Effector memory CD8-positive, alpha-beta T cell (primary cell): Measurements from ENCODE around the gene REPIN1.

Source experiments
- ATAC-seq: fragments of 150-1000 bp; cut with Tn5 transposase; replicated peaks from 2 replicates; pipeline ENCODE4 v1.10.0; 2021; ENCODE audit warnings: mild to moderate bottlenecking, moderate library complexity
- DNase-seq, 3 experiments: peaks; one replicate each; pipeline ENCODE4 v3.0.0; 2021
- H3K27ac Mint-ChIP-seq, 2 donors: one replicate each; pipeline ENCODE4 v1.8.0; 2022; ENCODE audit warnings: mild to moderate bottlenecking in 2 of 2, mixed read lengths in 2 of 2, moderate library complexity in 2 of 2
- H3K27me3 Mint-ChIP-seq, 2 donors: one replicate each; pipeline ENCODE4 v1.8.0; 2022; ENCODE audit warnings: mixed read lengths in 2 of 2
- H3K36me3 Mint-ChIP-seq: one replicate; pipeline ENCODE4 v1.8.0; 2022; ENCODE audit warnings: mild to moderate bottlenecking, moderate library complexity, mixed read lengths; ENCODE audit not compliant: insufficient read depth
- H3K4me1 Mint-ChIP-seq, 2 donors: one replicate each; pipeline ENCODE4 v1.8.0; 2022; ENCODE audit warnings: low read depth in 2 of 2, mixed read lengths in 2 of 2
- H3K4me3 Mint-ChIP-seq, 2 donors: one replicate each; pipeline ENCODE4 v1.8.0; 2022; ENCODE audit warnings: mild to moderate bottlenecking in 2 of 2, mixed read lengths in 2 of 2, moderate library complexity in 2 of 2
- H3K9me3 Mint-ChIP-seq, 2 donors: one replicate each; pipeline ENCODE4 v1.8.0; 2022; ENCODE audit warnings: mixed read lengths in 2 of 2

The REPIN1 gene

DNA sequence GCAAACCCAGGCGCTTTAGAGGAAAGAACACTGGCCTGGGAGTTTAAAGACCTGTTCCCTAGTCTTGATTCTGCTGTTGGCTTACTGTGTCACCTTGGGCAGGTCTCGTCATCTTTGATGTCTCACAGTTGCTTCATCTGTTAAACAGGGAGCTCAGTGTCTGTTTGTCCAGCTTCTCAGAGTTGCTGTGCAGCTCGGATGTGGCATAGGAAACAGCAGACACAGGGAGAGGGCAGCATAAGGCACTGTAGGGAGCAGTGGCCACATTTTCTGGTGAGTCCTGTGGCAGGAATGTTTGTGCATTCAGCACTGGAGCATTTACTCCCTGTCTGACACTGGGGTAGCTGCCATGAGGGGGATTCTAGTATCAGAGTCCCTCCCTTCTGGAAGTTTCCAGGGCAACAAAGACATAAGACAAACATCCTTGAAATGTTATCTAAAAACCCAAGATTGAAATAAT lies 2.0 kb downstream of the REPIN1 start:
- DNase-seq (no peak), ATAC-seq (no peak)
- no peak overlapping the region for H3K27ac Mint-ChIP-seq
- H3K36me3 Mint-ChIP-seq, result peaks cover 21% of the 10 kb centered on the region
- H3K4me1 Mint-ChIP-seq, result peaks cover 28% of the 10 kb centered on the region in 2 donors
- H3K9me3 Mint-ChIP-seq, result no peaks in the 10 kb centered on the region
- H3K4me3 Mint-ChIP-seq, result peak overlapping the region in 1 of 2 donors; percentile 19
- no peaks in the 10 kb centered on the region for H3K27me3 Mint-ChIP-seq

GRCh38 chr7:150371131-150371995 lies 2.7 kb downstream of the REPIN1 start:
- Mint-ChIP-seq H3K36me3 (peaks cover 21% of the 10 kb centered on the region), H3K4me1 (peaks cover 28 to 33% of the 10 kb centered on the region in 2 donors), H3K4me3 (no peak overlapping the region), H3K27me3 (no peaks in the 10 kb centered on the region), H3K9me3 (no peaks in the 10 kb centered on the region), H3K27ac (no peak overlapping the region)
- no peak for ATAC-seq
- no peak for DNase-seq

DNA sequence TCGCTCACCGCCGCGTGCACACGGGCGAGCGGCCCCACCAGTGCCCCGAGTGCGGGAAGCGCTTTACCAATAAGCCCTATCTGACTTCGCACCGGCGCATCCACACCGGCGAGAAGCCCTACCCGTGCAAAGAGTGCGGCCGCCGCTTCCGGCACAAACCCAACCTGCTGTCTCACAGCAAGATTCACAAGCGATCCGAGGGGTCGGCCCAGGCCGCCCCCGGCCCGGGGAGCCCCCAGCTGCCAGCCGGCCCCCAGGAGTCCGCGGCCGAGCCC lies 3.3 kb downstream of the REPIN1 start:
- peaks cover 28 to 33% of the 10 kb centered on the region in 2 donors for H3K4me1 Mint-ChIP-seq

DNA sequence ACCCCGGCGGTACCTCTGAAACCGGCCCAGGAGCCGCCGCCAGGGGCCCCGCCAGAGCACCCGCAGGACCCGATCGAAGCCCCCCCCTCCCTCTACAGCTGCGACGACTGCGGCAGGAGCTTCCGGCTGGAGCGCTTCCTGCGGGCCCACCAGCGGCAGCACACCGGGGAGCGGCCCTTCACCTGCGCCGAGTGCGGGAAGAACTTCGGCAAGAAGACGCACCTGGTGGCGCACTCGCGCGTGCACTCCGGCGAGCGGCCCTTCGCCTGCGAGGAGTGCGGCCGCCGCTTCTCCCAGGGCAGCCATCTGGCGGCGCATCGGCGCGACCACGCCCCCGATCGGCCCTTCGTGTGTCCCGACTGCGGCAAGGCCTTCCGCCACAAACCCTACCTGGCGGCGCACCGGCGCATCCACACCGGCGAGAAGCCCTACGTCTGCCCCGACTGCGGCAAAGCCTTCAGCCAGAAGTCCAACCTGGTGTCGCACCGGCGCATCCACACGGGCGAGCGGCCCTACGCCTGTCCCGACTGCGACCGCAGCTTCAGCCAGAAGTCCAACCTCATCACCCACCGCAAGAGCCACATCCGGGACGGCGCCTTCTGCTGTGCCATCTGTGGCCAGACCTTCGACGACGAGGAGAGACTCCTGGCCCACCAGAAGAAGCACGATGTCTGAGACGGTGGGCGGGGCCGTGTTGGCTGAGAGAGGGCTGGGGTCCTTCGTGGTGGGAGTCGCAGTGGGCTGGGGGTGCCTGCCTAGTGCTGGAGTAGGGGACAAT lies 3.8 kb downstream of the REPIN1 start:
- no peaks in the 10 kb centered on the region for H3K9me3 Mint-ChIP-seq
- no peaks in the 10 kb centered on the region for H3K27me3 Mint-ChIP-seq
- no peak overlapping the region for H3K27ac Mint-ChIP-seq
- H3K4me1 Mint-ChIP-seq, result peaks cover 29 to 31% of the 10 kb centered on the region in 2 donors
- DNase-seq (no peak), ATAC-seq (no peak)
- no peak overlapping the region for H3K4me3 Mint-ChIP-seq
- peaks cover 16% of the 10 kb centered on the region for H3K36me3 Mint-ChIP-seq

More for the DNA sequence above, 3.3 kb downstream of the REPIN1 start:
- H3K36me3 Mint-ChIP-seq, result peaks cover 21% of the 10 kb centered on the region
- DNase-seq, result no peak
- H3K27ac Mint-ChIP-seq, result no peak overlapping the region
- ATAC-seq, result no peak
- no peaks in the 10 kb centered on the region for H3K9me3 Mint-ChIP-seq
- no peaks in the 10 kb centered on the region for H3K27me3 Mint-ChIP-seq
- H3K4me3 Mint-ChIP-seq, result no peak overlapping the region

DNA sequence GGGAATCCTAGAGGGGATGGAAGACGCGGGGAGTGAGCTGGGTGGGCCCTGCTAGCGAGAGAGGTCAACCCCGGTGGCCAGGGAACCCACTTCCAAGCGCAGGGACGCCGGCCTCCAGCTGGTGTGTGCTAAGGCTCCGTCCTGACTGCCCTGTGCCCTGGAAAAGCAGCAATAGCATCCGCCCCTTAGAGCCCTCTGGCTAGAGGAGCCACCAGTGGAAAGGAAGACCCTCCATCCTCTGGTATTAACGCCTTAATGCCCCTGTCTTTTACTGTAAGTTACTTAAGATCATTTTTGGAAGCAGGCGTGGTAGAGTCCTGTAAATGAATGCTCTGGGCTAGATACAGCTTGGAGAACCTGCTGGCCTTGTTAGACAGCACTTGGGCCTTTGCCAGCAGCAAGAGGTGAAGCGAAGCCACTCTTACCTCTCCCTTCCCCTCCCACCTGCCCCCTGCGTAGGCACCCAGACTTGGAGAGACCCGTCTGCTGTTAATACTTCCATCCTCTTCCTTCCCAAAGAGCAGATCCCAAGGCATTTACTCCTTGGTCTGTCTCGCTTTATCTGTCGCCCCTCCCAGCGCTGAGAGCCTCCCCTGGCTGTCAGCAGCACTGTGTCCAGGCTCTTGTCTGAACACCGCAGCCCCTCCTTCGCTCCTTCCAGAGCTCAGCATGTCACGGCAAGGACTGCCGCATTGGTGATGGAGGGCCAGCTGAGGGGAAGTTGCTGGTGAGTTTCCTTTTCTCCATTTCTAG lies 4.6 kb downstream of the REPIN1 start:
- Mint-ChIP-seq H3K27ac (peak overlapping the region in 1 of 2 donors; percentile 90), H3K9me3 (no peaks in the 10 kb centered on the region), H3K4me3 (no peak overlapping the region), H3K27me3 (no peaks in the 10 kb centered on the region), H3K4me1 (peaks cover 32% of the 10 kb centered on the region in 2 donors), H3K36me3 (peaks cover 10% of the 10 kb centered on the region)
- ATAC-seq, result no peak
- DNase-seq, result no peak

DNA sequence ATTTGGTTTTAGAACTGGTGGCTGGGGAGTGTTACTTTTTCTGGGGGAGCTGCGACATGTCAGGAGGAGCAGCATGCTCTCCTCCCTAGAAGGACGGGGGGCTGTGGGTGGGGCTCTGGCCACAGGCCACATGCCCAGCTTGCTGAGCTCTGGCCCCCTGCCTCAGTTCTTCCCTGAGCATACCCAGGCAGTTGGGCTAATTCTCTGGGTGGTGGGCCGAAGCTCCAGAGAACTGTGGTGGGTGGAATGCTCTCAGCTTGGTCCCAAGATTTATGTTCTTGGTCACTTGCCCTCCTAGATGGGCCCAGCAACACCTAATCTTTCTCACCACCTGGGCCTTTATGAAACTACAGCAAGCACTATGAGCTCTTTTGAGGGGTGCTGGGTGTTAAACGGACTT lies 5.4 kb downstream of the REPIN1 start:
- H3K9me3 Mint-ChIP-seq, result no peaks in the 10 kb centered on the region
- H3K4me3 Mint-ChIP-seq, result no peak overlapping the region
- no peaks in the 10 kb centered on the region for H3K27me3 Mint-ChIP-seq
- peak overlapping the region in 1 of 2 donors; percentile 90 for H3K27ac Mint-ChIP-seq
- peaks cover 10% of the 10 kb centered on the region for H3K36me3 Mint-ChIP-seq
- DNase-seq, result no peak
- ATAC-seq, result no peak
- H3K4me1 Mint-ChIP-seq, result peaks cover 31 to 34% of the 10 kb centered on the region in 2 donors

DNA sequence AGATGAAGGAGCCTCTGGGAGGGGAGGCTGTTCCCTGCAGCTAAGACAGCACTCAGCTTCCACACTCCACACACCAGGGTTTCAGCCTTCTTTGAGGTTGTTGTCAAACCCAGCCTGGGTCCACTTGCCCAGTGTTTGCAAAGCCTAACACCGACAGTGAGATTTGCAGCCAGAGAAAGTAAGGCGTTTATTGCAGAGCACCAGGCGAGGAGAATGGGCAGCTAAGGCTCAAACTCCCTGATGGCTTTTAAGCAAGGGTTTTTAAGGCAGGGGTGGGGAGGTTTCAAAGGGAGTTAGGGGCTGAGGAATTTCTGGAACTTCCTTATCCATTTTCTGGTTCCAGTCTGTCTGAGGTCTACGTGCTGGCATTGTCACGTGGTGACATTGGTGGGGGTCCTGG lies 5.8 kb downstream of the REPIN1 start:
- peaks cover 8% of the 10 kb centered on the region for H3K36me3 Mint-ChIP-seq
- DNase-seq (no peak), ATAC-seq (no peak)
- H3K4me1 Mint-ChIP-seq, result peaks cover 27 to 29% of the 10 kb centered on the region in 2 donors
- H3K4me3 Mint-ChIP-seq, result no peak overlapping the region
- H3K9me3 Mint-ChIP-seq, result no peaks in the 10 kb centered on the region
- peak overlapping the region in 1 of 2 donors; percentile 90 for H3K27ac Mint-ChIP-seq
- H3K27me3 Mint-ChIP-seq, result no peaks in the 10 kb centered on the region

- H3K27me3 Mint-ChIP-seq, result no peaks in the 10 kb centered on the region
- ATAC-seq (no peak), DNase-seq (no peak)
- H3K4me3 Mint-ChIP-seq, result no peak overlapping the region
- peaks cover 11% of the 10 kb centered on the region for H3K36me3 Mint-ChIP-seq
- H3K4me1 Mint-ChIP-seq, result peaks cover 23 to 28% of the 10 kb centered on the region in 2 donors
- H3K9me3 Mint-ChIP-seq, result no peaks in the 10 kb centered on the region
- peak overlapping the region; percentile 32 to 42 for H3K27ac Mint-ChIP-seq
Observed at GRCh38 chr7:150375662-150376521, 7.3 kb downstream of the REPIN1 start.

GRCh38 chr7:150376560-150376959 lies 7.9 kb downstream of the REPIN1 start:
- Mint-ChIP-seq H3K9me3 (no peaks in the 10 kb centered on the region), H3K36me3 (peaks cover 11% of the 10 kb centered on the region), H3K4me3 (no peak overlapping the region), H3K4me1 (peaks cover 23 to 27% of the 10 kb centered on the region in 2 donors), H3K27me3 (no peaks in the 10 kb centered on the region), H3K27ac (peak overlapping the region; percentile 32 to 42)
- ATAC-seq (no peak), DNase-seq (no peak)

GRCh38 chr7:150377196-150377595 lies 8.6 kb downstream of the REPIN1 start:
- Mint-ChIP-seq H3K4me1 (peaks cover 23 to 27% of the 10 kb centered on the region in 2 donors), H3K27me3 (no peaks in the 10 kb centered on the region), H3K36me3 (peaks cover 11% of the 10 kb centered on the region), H3K27ac (no peak overlapping the region), H3K9me3 (no peaks in the 10 kb centered on the region), H3K4me3 (peak overlapping the region; percentile 37 to 86)
- DNase-seq (no peak), ATAC-seq (no peak)

- Mint-ChIP-seq H3K4me1 (peaks cover 23 to 30% of the 10 kb centered on the region in 2 donors), H3K27me3 (no peaks in the 10 kb centered on the region), H3K4me3 (peak overlapping the region; percentile 37 to 86), H3K27ac (peak overlapping the region; percentile 65 to 84), H3K36me3 (peaks cover 11% of the 10 kb centered on the region), H3K9me3 (no peaks in the 10 kb centered on the region)
- ATAC-seq (no peak), DNase-seq (no peak)
Observed at GRCh38 chr7:150377635-150378034, 9.0 kb downstream of the REPIN1 start.

DNA sequence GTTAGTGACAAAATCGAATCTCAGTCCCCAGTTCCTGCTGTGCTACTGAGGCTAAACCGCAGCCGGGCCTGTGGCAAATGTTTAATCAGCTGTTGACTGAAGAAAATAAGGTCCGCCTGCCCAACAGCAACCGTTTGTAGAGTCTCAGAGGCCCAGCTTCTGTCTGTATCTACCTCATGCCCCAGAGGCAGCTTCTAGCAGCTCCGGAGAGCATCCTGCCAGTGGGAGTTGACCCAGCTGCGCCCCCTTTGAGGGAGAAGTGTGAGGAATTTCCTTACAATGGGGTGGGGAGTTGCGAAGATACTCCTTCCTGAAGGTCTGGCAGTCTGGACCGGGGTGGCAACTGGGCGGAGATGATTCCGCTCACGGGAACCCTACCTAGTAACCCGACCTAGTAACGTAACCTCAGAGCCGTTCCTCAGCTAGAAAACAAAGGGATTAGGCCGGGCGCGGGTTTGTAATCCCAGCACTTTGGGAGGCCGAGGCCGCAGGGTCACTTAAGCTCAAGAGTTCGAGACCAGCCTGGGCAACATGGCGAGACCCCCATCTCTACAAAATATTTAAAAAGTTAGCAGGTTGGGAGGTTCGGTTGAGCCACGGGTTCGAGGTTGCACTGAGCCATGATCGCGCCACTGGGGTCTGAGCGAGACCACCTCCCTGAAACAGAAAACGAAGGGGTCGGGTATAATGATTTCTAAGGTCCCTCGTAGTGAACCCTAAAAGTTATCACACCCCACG lies 9.7 kb downstream of the REPIN1 start:
- no peaks in the 10 kb centered on the region for H3K27me3 Mint-ChIP-seq
- DNase-seq, result peak; percentile 25 to 44 (median 42)
- peaks cover 11% of the 10 kb centered on the region for H3K36me3 Mint-ChIP-seq
- H3K4me3 Mint-ChIP-seq, result peak overlapping the region; percentile 86 to 95
- no peaks in the 10 kb centered on the region for H3K9me3 Mint-ChIP-seq
- peak overlapping the region; percentile 65 to 84 for H3K27ac Mint-ChIP-seq
- peaks cover 29 to 35% of the 10 kb centered on the region in 2 donors for H3K4me1 Mint-ChIP-seq
- peak; percentile 25 for ATAC-seq
